HCT116 (cell line): ENCODE results near the gene TRPC4. TPM values are rescaled to one million over a fixed set of nuclear protein-coding genes. Genes with fewer than 3 reads are reported as not detected.

Source experiments
- ATAC-seq: fragments of 200-7000 bp; cut with Tn5 transposase; 2 replicates; pipeline ENCODE4 v1.9.1; 2020; ENCODE audit warnings: mild to moderate bottlenecking, moderate library complexity
- BruUV-seq: library from RNA; stranded (reverse); fragments of 400-500 nt; replicated peaks from 2 replicates; lab custom pipeline; 2021; lab: Mats Ljungman, UMichigan
- CTCF ChIA-PET: fragments of 300-600 bp; sonication (Branson Sonifier 250); formaldehyde crosslinking; loops from one replicate; lab custom pipeline; 2021; ENCODE audit warnings: antibody characterized with exemption; lab: Charles Lee
- POLR2A ChIA-PET: fragments of 300-600, 350-600 bp; sonication (Branson Sonifier 250); formaldehyde crosslinking; loops from one replicate; lab custom pipeline; 2021; ENCODE audit warnings: antibody characterized with exemption; lab: Charles Lee
- RAD21 ChIA-PET, 2 experiments: fragments of 300-600 bp; sonication (Branson Sonifier 250); formaldehyde crosslinking; loops; one replicate each; lab custom pipeline; 2023; ENCODE audit warnings: low total read pairs in 2 of 2; ENCODE audit not compliant: uncharacterized antibody in 2 of 2, unreplicated experiment in 2 of 2, low non-redundant PET in 1 of 2; lab: Charles Lee
- DNase-seq: peaks from one replicate; pipeline ENCODE4 v3.0.0-alpha.2; 2010; ENCODE audit warnings: low read depth, low spot score
- H2AFZ ChIP-seq: fragments of 200-600 bp; shearing (Covaris generic), sonication (generic); 2 replicates; pipeline ENCODE4 v1.6.1; 2017; ENCODE audit warnings: low read depth, mixed run types, mixed read lengths, antibody characterized with exemption, low read length; ENCODE audit not compliant: poor library complexity, severe bottlenecking
- H3K27ac ChIP-seq: 2 replicates; pipeline ENCODE4 v1.5.1; 2012; ENCODE audit warnings: low read depth, low read length
- H3K27me3 ChIP-seq: fragments of 200-600 bp; sonication (generic); 2 replicates; pipeline ENCODE4 v1.6.1; 2016; ENCODE audit warnings: mixed run types, low read length, mixed read lengths; ENCODE audit not compliant: insufficient read depth
- H3K36me3 ChIP-seq, 2 experiments: fragments of 200-500 bp in 1 of 2; fragments of 200-600 bp in 1 of 2; sonication (Bioruptor generic) in 1 of 2; sonication (generic) in 1 of 2; 2 replicates each; pipeline versions ENCODE4 v1.5.1 to v1.6.1; 2014 to 2016; ENCODE audit warnings: low read length in 2 of 2, inconsistent platforms in 1 of 2, mixed read lengths in 1 of 2, mixed run types in 1 of 2; ENCODE audit not compliant: insufficient read depth in 2 of 2, control insufficient read depth in 1 of 2
- H3K4me1 ChIP-seq, 2 experiments: fragments of 200-600 bp in 1 of 2; sonication (generic) in 1 of 2; 2 replicates each; pipeline versions ENCODE4 v1.5.1 to v1.6.1; 2012 to 2017; ENCODE audit warnings: low read length in 2 of 2, inconsistent platforms in 1 of 2, mild to moderate bottlenecking in 1 of 2, mixed read lengths in 1 of 2, mixed run types in 1 of 2, moderate library complexity in 1 of 2; ENCODE audit not compliant: insufficient read depth in 2 of 2, control insufficient read depth in 1 of 2
- H3K4me2 ChIP-seq: fragments of 200-600 bp; sonication (generic); 2 replicates; pipeline ENCODE4 v1.6.1; 2017; ENCODE audit warnings: mixed run types, low read length, mixed read lengths
- H3K4me3 ChIP-seq, 2 experiments: fragments of 200-600 bp in 1 of 2; sonication (generic) in 1 of 2; replicated peaks in 1 of 2; 2 replicates each; pipeline ENCODE4 v1.5.1; 2011 to 2016; ENCODE audit warnings: low read length in 2 of 2, control low read depth in 1 of 2, low read depth in 1 of 2, mild to moderate bottlenecking in 1 of 2, mixed read lengths in 1 of 2, mixed run types in 1 of 2
- H3K79me2 ChIP-seq: fragments of 200-600 bp; sonication (generic); 2 replicates; pipeline ENCODE4 v1.6.1; 2017; ENCODE audit warnings: mild to moderate bottlenecking, mixed run types, low read length, moderate library complexity, mixed read lengths; ENCODE audit not compliant: insufficient read depth
- H3K9ac ChIP-seq: fragments of 200-600 bp; sonication (generic); 2 replicates; pipeline ENCODE4 v1.6.1; 2016; ENCODE audit warnings: low read length, mixed read lengths
- H3K9me2 ChIP-seq: fragments of 200-600 bp; sonication (generic), shearing (Covaris generic); 2 replicates; pipeline ENCODE4 v1.6.1; 2017; ENCODE audit warnings: mixed run types, mild to moderate bottlenecking, moderate library complexity; ENCODE audit not compliant: insufficient read depth
- H3K9me3 ChIP-seq, 2 experiments: fragments of 200-500 bp in 1 of 2; fragments of 200-600 bp in 1 of 2; sonication (Bioruptor generic) in 1 of 2; sonication (generic) in 1 of 2; 2 replicates each; pipeline ENCODE4 v1.6.1; 2014 to 2017; ENCODE audit warnings: low read length in 2 of 2, mixed read lengths in 2 of 2, inconsistent platforms in 1 of 2, low read depth in 1 of 2, mild to moderate bottlenecking in 1 of 2, mixed run types in 1 of 2, moderate library complexity in 1 of 2; ENCODE audit not compliant: control insufficient read depth in 1 of 2, insufficient read depth in 1 of 2
- H4K20me1 ChIP-seq: fragments of 200-600 bp; sonication (generic), shearing (Covaris generic); 2 replicates; pipeline ENCODE4 v1.6.1; 2017; ENCODE audit warnings: mixed run types, mild to moderate bottlenecking, moderate library complexity; ENCODE audit not compliant: insufficient read depth
- CBX3 ChIP-seq: IDR thresholded peaks from 2 replicates; pipeline ENCODE4 v1.6.1; 2012; ENCODE audit warnings: low read depth
- EGR1 ChIP-seq: IDR thresholded peaks from 2 replicates; pipeline ENCODE4 v1.6.1; 2012; ENCODE audit warnings: low read depth
- ELF1 ChIP-seq: IDR thresholded peaks from 2 replicates; pipeline ENCODE4 v1.6.1; 2012; ENCODE audit warnings: low read depth, borderline replicate concordance
- EZH2 ChIP-seq: fragments of 200-600 bp; sonication (generic); IDR thresholded peaks from 2 replicates; pipeline ENCODE4 v1.6.1; 2017; ENCODE audit warnings: antibody characterized with exemption, mixed run types
- FOSL1 ChIP-seq: IDR thresholded peaks from 2 replicates; pipeline ENCODE4 v1.6.1; 2012; ENCODE audit warnings: low read depth
- JUND ChIP-seq: IDR thresholded peaks from 2 replicates; pipeline ENCODE4 v1.6.1; 2012
- POLR2A ChIP-seq: IDR thresholded peaks from 2 replicates; pipeline ENCODE4 v1.7.0; 2011; ENCODE audit warnings: borderline replicate concordance; ENCODE audit not compliant: insufficient read depth, insufficient read length; ENCODE audit errors: extremely low read depth
- RAD21 ChIP-seq: IDR thresholded peaks from 2 replicates; pipeline ENCODE4 v1.6.1; 2012; ENCODE audit warnings: low read depth, mild to moderate bottlenecking
- SP1 ChIP-seq: IDR thresholded peaks from 2 replicates; pipeline ENCODE4 v1.6.1; 2012; ENCODE audit warnings: low read depth
- SRF ChIP-seq: IDR thresholded peaks from 2 replicates; pipeline ENCODE4 v1.6.1; 2012; ENCODE audit warnings: low read depth
- TCF7L2 ChIP-seq: IDR thresholded peaks from 2 replicates; pipeline ENCODE4 v1.7.0; 2011; ENCODE audit warnings: borderline replicate concordance, inconsistent platforms; ENCODE audit not compliant: insufficient read depth, insufficient read length; ENCODE audit errors: extremely low read depth
- YY1 ChIP-seq: IDR thresholded peaks from 2 replicates; pipeline ENCODE4 v1.6.1; 2011; ENCODE audit warnings: low read length, low read depth, moderate library complexity, mild to moderate bottlenecking; ENCODE audit not compliant: insufficient replicate concordance; ENCODE audit errors: extremely low read depth
- ZFX ChIP-seq: fragments of 450-650 bp; IDR thresholded peaks from 2 replicates; pipeline ENCODE4 v1.6.1; 2017
- ZNF274 ChIP-seq: fragments of 200-500 bp; sonication (Bioruptor generic); IDR thresholded peaks from 2 replicates; pipeline ENCODE4 v1.6.1; 2014; ENCODE audit warnings: mild to moderate bottlenecking, low read depth, low read length, inconsistent platforms
- intact Hi-C: fragments of 100-400 bp; cut with micrococcal nuclease; formaldehyde crosslinking; loops from 2 replicates; pipeline ENCODE4 v1.10.0; 2022
- total RNA-seq: library from RNA; stranded (reverse); gene quantifications from one replicate; pipeline ENCODE4 v1.2.1, GENCODE V29; 2021; ENCODE audit not compliant: unreplicated experiment
- TF ChIP-seq, protein P1 (sequence below): IDR thresholded peaks from 2 replicates; pipeline ENCODE4 v1.6.1; 2011; ENCODE audit warnings: mild to moderate bottlenecking, low read length, moderate library complexity; ENCODE audit not compliant: insufficient replicate concordance; ENCODE audit errors: extremely low read depth
- TF ChIP-seq, protein P2 (sequence below): IDR thresholded peaks from 2 replicates; pipeline ENCODE4 v1.6.1; 2012
- TF ChIP-seq, protein P3 (sequence below), 3 experiments: fragments of 200-600 bp in 1 of 3; sonication (generic) in 1 of 3; IDR thresholded peaks in 2 of 3; conservative IDR thresholded peaks in 1 of 3; 2 replicates each; pipeline ENCODE4 v1.5.1; 2012 to 2017; ENCODE audit warnings: low read depth in 2 of 3, low read length in 2 of 3, antibody characterized with exemption in 1 of 3, borderline replicate concordance in 1 of 3, control low read depth in 1 of 3, mild to moderate bottlenecking in 1 of 3, mixed read lengths in 1 of 3, mixed run types in 1 of 3, moderate library complexity in 1 of 3; ENCODE audit not compliant: insufficient read depth in 1 of 3

The TRPC4 gene
- total RNA-seq, 1 experiment from 2014 or later, result not detected

DNA sequence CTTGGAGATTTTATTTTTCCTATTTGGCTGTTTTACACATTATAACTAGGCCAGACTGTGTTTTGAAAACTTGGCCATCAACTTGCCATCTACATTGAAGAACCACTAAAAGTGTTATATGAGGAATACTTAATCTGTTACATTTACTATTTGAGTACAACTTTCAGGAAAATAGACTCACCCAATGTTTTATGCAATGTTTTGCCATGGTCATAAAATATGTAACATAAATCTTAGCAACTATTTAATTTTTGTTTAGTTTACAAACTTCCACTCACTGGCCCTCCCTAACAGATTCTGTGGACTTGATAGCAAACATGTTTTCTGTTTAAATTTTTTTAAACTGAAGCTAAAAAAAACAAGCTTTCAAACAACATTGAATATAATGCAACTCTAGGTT is 23.7 kb upstream of the TRPC4 start:
- no peak overlapping the region for H2AFZ ChIP-seq
- H3K4me3 ChIP-seq, result no peak overlapping the region
- DNase-seq (no peak), ATAC-seq (no peak)
- CTCF ChIA-PET, result no interaction called here
- H3K79me2 ChIP-seq, result no peaks in the 10 kb centered on the region
- H3K9ac ChIP-seq, result no peak overlapping the region
- TF ChIP-seq POLR2A, result no peak
- TF ChIP-seq RAD21, result no peak
- no peak for TF ChIP-seq ELF1
- no peak for TF ChIP-seq ZNF274
- TF ChIP-seq, protein P1, sequence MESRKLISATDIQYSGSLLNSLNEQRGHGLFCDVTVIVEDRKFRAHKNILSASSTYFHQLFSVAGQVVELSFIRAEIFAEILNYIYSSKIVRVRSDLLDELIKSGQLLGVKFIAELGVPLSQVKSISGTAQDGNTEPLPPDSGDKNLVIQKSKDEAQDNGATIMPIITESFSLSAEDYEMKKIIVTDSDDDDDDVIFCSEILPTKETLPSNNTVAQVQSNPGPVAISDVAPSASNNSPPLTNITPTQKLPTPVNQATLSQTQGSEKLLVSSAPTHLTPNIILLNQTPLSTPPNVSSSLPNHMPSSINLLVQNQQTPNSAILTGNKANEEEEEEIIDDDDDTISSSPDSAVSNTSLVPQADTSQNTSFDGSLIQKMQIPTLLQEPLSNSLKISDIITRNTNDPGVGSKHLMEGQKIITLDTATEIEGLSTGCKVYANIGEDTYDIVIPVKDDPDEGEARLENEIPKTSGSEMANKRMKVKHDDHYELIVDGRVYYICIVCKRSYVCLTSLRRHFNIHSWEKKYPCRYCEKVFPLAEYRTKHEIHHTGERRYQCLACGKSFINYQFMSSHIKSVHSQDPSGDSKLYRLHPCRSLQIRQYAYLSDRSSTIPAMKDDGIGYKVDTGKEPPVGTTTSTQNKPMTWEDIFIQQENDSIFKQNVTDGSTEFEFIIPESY, result no peak
- no peak for TF ChIP-seq ZFX
- TF ChIP-seq CBX3, result no peak
- no peak for TF ChIP-seq EZH2
- no peak for TF ChIP-seq SP1
- TF ChIP-seq, protein P2, sequence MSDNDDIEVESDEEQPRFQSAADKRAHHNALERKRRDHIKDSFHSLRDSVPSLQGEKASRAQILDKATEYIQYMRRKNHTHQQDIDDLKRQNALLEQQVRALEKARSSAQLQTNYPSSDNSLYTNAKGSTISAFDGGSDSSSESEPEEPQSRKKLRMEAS, result no peak
- TF ChIP-seq, protein P3, sequence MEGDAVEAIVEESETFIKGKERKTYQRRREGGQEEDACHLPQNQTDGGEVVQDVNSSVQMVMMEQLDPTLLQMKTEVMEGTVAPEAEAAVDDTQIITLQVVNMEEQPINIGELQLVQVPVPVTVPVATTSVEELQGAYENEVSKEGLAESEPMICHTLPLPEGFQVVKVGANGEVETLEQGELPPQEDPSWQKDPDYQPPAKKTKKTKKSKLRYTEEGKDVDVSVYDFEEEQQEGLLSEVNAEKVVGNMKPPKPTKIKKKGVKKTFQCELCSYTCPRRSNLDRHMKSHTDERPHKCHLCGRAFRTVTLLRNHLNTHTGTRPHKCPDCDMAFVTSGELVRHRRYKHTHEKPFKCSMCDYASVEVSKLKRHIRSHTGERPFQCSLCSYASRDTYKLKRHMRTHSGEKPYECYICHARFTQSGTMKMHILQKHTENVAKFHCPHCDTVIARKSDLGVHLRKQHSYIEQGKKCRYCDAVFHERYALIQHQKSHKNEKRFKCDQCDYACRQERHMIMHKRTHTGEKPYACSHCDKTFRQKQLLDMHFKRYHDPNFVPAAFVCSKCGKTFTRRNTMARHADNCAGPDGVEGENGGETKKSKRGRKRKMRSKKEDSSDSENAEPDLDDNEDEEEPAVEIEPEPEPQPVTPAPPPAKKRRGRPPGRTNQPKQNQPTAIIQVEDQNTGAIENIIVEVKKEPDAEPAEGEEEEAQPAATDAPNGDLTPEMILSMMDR (IDR thresholded peaks at IDR 0.05 in 2 of 3, conservative IDR thresholded peaks at IDR 0.05 in 1 of 3; ENCODE audit: borderline replicate concordance in 1 of 3, insufficient read depth in 1 of 3, low read depth in 2 of 3, low read length in 2 of 3), result no peak
- no peak for TF ChIP-seq FOSL1
- TF ChIP-seq SRF, result no peak
- TF ChIP-seq TCF7L2, result no peak
- TF ChIP-seq YY1, result no peak
- TF ChIP-seq JUND, result no peak
- TF ChIP-seq EGR1, result no peak
- TF ChIP-seq, all 23 proteins: peak for 0
- H4K20me1 ChIP-seq, result no peaks in the 10 kb centered on the region
- RAD21 ChIA-PET, result no interaction called here
- intact Hi-C loops, result no loop called here
- H3K9me2 ChIP-seq, result no peaks in the 10 kb centered on the region
- H3K9me3 ChIP-seq, result peaks cover 26 to 32% of the 10 kb centered on the region in 2 experiments; a peak in 2 of 4 replicates
- no peak overlapping the region for H3K4me2 ChIP-seq
- no TSS peak for BruUV-seq
- no peaks in the 10 kb centered on the region for H3K4me1 ChIP-seq
- H3K27ac ChIP-seq, result no peak overlapping the region
- POLR2A ChIA-PET, result no interaction called here
- no peaks in the 10 kb centered on the region for H3K27me3 ChIP-seq
- H3K36me3 ChIP-seq, result no peaks in the 10 kb centered on the region
